HL-60/S4 (cell line): ENCODE data around the gene NXF2.
"Not testable (repeated sequence)": the region's sequence is repeated elsewhere in the genome, so short reads cannot be mapped to it uniquely, and the experiment has no call there.

ENCODE experiments used
- in situ Hi-C: fragments of 300-500 bp; cut with MboI; formaldehyde crosslinking; loops from 2 replicates; pipeline ENCODE4 v1.14.3; 2022; ENCODE audit warnings: low sequenced_read_pairs

The NXF2 gene, protein sequence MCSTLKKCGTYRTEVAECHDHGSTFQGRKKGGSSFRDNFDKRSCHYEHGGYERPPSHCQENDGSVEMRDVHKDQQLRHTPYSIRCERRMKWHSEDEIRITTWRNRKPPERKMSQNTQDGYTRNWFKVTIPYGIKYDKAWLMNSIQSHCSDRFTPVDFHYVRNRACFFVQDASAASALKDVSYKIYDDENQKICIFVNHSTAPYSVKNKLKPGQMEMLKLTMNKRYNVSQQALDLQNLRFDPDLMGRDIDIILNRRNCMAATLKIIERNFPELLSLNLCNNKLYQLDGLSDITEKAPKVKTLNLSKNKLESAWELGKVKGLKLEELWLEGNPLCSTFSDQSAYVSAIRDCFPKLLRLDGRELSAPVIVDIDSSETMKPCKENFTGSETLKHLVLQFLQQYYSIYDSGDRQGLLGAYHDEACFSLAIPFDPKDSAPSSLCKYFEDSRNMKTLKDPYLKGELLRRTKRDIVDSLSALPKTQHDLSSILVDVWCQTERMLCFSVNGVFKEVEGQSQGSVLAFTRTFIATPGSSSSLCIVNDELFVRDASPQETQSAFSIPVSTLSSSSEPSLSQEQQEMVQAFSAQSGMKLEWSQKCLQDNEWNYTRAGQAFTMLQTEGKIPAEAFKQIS

GRCh38 chrX:102246893-102247292, at the start of gene NXF2:
TSS of gene NXF2 (plus strand) at chrX:102247167. CDS start at chrX:102307079, 59,912 bp downstream.
- in situ Hi-C loops, result not testable (repeated sequence)

GRCh38 chrX:102207940-102208339, 39.0 kb upstream of the NXF2 start:
- in situ Hi-C loops, result not testable (repeated sequence)

DNA sequence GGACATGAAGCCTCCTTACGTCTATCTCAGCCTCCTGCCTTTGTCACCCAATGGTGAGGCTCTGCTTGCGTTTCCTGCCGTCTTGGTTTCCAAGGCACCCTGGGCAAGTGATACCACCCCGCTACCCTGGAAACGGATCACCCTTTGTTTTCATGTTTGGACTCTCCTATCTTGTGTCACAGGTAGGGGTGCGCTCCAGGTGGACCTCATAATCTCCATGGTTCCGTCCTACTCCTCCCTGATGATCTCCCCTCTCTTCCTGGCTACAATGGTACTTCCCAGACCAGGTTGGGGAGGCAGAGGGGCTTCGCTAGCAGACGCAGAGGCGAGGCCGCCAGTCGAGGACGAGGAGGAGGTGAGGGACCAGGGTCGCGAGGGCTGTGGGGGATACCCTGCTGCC, 32.0 kb upstream of the NXF2 start, which contains the start of gene TCP11X1:
TCP11X1 (plus strand) TSS at position 316 of the 400 bp plus-strand sequence.
- in situ Hi-C loops, result not testable (repeated sequence)

DNA sequence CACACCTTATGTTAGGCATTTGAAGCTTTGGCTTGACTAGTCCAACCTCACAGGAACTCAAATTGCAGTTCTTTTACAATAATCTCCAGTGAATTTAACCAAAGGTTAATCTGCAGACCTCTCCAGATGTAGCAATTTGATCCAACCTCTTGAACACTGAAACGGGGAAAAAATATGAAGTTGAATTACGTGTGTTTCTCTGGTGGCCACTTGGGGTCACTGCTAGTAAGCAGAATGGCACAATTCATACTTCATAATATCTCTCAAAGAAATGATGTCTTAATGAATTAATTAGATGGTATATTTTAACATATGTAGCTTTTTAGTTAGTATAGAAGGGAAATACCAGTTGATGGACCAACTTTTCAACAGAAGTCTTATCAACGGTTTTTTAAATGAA, 30.5 kb upstream of the NXF2 start:
- in situ Hi-C loops, result not testable (repeated sequence)

- in situ Hi-C loops, result not testable (repeated sequence)
These were observed 11.3 kb upstream of the NXF2 start for GRCh38 chrX:102235678-102236077.

DNA sequence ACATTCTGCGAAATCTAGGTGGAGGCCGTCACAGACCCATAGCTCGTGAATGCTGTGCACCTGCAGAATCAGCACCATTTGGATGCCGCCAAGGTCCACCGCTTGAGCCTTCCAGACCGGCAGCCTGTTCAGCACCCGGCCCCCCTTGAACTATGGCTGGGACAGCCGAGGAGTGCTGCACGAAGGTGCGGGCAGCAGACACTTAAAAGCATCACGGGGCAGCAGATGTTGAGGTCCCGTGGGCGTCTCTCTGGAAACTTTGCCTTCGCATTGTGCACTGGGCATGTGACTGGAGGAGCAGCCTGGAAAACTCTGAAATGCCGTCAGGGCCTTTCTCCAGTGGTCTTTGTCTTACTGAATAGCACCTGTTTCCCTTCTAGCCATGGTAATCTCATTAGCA, 6.7 kb upstream of the NXF2 start:
- in situ Hi-C loops, result not testable (repeated sequence)

- in situ Hi-C loops, result not testable (repeated sequence)
These were observed 25.3 kb downstream of the NXF2 start for GRCh38 chrX:102272231-102272630.

- in situ Hi-C loops, result no loop called here
These were observed 91.2 kb downstream of the NXF2 start for GRCh38 chrX:102338162-102338561.

DNA sequence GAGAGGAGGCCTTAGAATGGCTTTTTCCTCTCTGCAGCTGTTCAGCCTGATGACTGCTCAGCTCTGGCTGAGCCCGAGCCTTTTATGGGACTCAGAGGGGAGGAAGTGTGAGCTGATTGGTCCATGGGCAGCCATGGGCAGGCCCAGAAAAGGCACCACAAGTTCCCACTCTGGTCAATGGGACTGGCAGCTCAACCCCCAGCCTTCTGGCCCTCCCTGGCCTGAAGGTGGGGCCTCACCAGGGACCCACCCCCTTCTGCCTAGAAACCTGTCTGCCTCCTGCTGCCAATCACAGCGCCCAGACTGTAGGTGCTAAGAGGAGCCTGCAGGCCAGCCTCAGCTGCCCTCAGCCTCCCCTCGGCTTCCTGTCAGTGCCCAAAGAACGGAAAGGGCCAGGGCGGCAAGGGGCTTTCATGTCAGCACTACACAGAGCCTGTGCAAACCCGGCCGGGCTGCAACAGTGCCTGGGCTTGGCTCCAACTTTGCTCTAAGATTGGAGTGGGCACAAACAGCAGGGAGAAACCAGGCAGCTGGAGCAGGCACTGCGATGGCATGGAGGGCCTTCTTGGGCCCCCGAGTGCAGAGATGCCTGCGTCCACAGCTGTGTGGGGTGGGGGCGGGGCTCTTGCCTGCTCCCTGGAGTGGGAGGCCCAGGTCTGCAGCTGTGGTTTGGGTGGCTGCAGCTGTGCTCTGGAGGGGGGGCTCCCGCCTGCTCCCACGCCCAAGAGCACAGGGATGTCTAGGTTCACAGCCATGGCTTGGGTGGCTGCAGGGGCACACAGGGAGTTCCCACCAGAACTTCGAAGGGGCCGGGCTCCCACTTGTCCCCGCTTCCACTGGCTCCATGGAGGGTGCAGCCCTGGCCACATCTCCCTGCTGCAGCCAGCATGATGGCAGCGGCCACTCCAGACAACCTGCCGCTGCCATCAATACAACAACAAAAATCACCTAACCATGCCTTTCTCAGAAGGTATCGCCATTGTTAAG, 92.6 kb downstream of the NXF2 start:
- in situ Hi-C loops, result no loop called here

GRCh38 chrX:102341867-102342266, 94.9 kb downstream of the NXF2 start:
- in situ Hi-C loops, result no loop called here

GRCh38 chrX:102345916-102346315, 98.9 kb downstream of the NXF2 start:
- in situ Hi-C loops, result no loop called here
